Memory B cell (primary cell): ENCODE data around the gene TNPO3.
"Not testable (repeated sequence)": the region's sequence is repeated elsewhere in the genome, so short reads cannot be mapped to it uniquely, and the experiment has no call there.

Experiments
- ATAC-seq: fragments of 150-1000 bp; cut with Tn5 transposase; 2 replicates; pipeline ENCODE4 v1.10.0; 2021; ENCODE audit warnings: low read depth, mild to moderate bottlenecking, moderate library complexity
- DNase-seq, 2 donors: peaks; one replicate each; pipeline ENCODE4 v3.0.0; 2022; ENCODE audit warnings: low spot score in 2 of 2
- H3K27ac Mint-ChIP-seq: one replicate; pipeline ENCODE4 v1.8.0; 2022; ENCODE audit warnings: mild to moderate bottlenecking, moderate library complexity, mixed read lengths
- H3K27me3 Mint-ChIP-seq: one replicate; pipeline ENCODE4 v1.8.0; 2022; ENCODE audit warnings: mixed read lengths
- H3K36me3 Mint-ChIP-seq: one replicate; pipeline ENCODE4 v1.8.0; 2022; ENCODE audit warnings: mild to moderate bottlenecking, mixed read lengths
- H3K4me1 Mint-ChIP-seq: one replicate; pipeline ENCODE4 v1.8.0; 2022; ENCODE audit warnings: mixed read lengths
- H3K4me3 Mint-ChIP-seq: one replicate; pipeline ENCODE4 v1.8.0; 2022; ENCODE audit warnings: mild to moderate bottlenecking, moderate library complexity, mixed read lengths
- H3K9me3 Mint-ChIP-seq: one replicate; pipeline ENCODE4 v1.8.0; 2022; ENCODE audit warnings: mixed read lengths

Gene TNPO3

GRCh38 chr7:129083525-129083924 is 28.6 kb upstream of the TNPO3 start:
- no peaks in the 10 kb centered on the region for H3K9me3 Mint-ChIP-seq

GRCh38 chr7:129078455-129078854 is 23.5 kb upstream of the TNPO3 start:
- no peaks in the 10 kb centered on the region for H3K36me3 Mint-ChIP-seq
- H3K27me3 Mint-ChIP-seq, result peaks cover 3% of the 10 kb centered on the region
- H3K4me3 Mint-ChIP-seq, result no peak overlapping the region
- DNase-seq (no peak), ATAC-seq (no peak)
- no peaks in the 10 kb centered on the region for H3K4me1 Mint-ChIP-seq
- H3K9me3 Mint-ChIP-seq, result no peaks in the 10 kb centered on the region
- no peak overlapping the region for H3K27ac Mint-ChIP-seq

More at GRCh38 chr7:129083525-129083924, 28.6 kb upstream of the TNPO3 start:
- no peaks in the 10 kb centered on the region for H3K27me3 Mint-ChIP-seq
- H3K27ac Mint-ChIP-seq, result no peak overlapping the region
- H3K4me1 Mint-ChIP-seq, result no peaks in the 10 kb centered on the region
- H3K36me3 Mint-ChIP-seq, result no peaks in the 10 kb centered on the region
- DNase-seq (no peak), ATAC-seq (no peak)
- H3K4me3 Mint-ChIP-seq, result no peak overlapping the region

GRCh38 chr7:129076886-129077285 is 22.0 kb upstream of the TNPO3 start:
- Mint-ChIP-seq H3K27me3 (peaks cover 3% of the 10 kb centered on the region), H3K36me3 (no peaks in the 10 kb centered on the region), H3K4me3 (no peak overlapping the region), H3K27ac (no peak overlapping the region), H3K9me3 (no peaks in the 10 kb centered on the region), H3K4me1 (peaks cover 6% of the 10 kb centered on the region)
- ATAC-seq, result no peak
- no peak for DNase-seq

GRCh38 chr7:129074994-129075393 is 20.1 kb upstream of the TNPO3 start:
- H3K27ac Mint-ChIP-seq, result no peak overlapping the region
- H3K4me1 Mint-ChIP-seq, result peaks cover 6% of the 10 kb centered on the region
- H3K4me3 Mint-ChIP-seq, result no peak overlapping the region
- DNase-seq (no peak), ATAC-seq (no peak)
- H3K9me3 Mint-ChIP-seq, result no peaks in the 10 kb centered on the region
- H3K36me3 Mint-ChIP-seq, result no peaks in the 10 kb centered on the region
- H3K27me3 Mint-ChIP-seq, result peaks cover 4% of the 10 kb centered on the region

GRCh38 chr7:129074361-129074871 is 19.5 kb upstream of the TNPO3 start:
- ATAC-seq, result no peak
- H3K9me3 Mint-ChIP-seq, result no peaks in the 10 kb centered on the region
- peaks cover 6% of the 10 kb centered on the region for H3K4me1 Mint-ChIP-seq
- H3K27me3 Mint-ChIP-seq, result peaks cover 5% of the 10 kb centered on the region
- no peak overlapping the region for H3K4me3 Mint-ChIP-seq
- DNase-seq, result no peak
- no peaks in the 10 kb centered on the region for H3K36me3 Mint-ChIP-seq
- no peak overlapping the region for H3K27ac Mint-ChIP-seq

GRCh38 chr7:129073738-129074137 is 18.8 kb upstream of the TNPO3 start:
- H3K4me3 Mint-ChIP-seq, result no peak overlapping the region
- no peak for ATAC-seq
- peaks cover 8% of the 10 kb centered on the region for H3K27me3 Mint-ChIP-seq
- no peaks in the 10 kb centered on the region for H3K36me3 Mint-ChIP-seq
- no peaks in the 10 kb centered on the region for H3K9me3 Mint-ChIP-seq
- no peak for DNase-seq
- H3K4me1 Mint-ChIP-seq, result peaks cover 9% of the 10 kb centered on the region
- H3K27ac Mint-ChIP-seq, result no peak overlapping the region

- H3K27me3 Mint-ChIP-seq, result peaks cover 8% of the 10 kb centered on the region
Measured at GRCh38 chr7:129073204-129073603, 18.3 kb upstream of the TNPO3 start.

GRCh38 chr7:129072479-129073011 is 17.6 kb upstream of the TNPO3 start:
- ATAC-seq (no peak), DNase-seq (no peak)
- no peak overlapping the region for H3K4me3 Mint-ChIP-seq
- H3K27ac Mint-ChIP-seq, result no peak overlapping the region
- H3K9me3 Mint-ChIP-seq, result no peaks in the 10 kb centered on the region
- peaks cover 8% of the 10 kb centered on the region for H3K27me3 Mint-ChIP-seq
- H3K36me3 Mint-ChIP-seq, result no peaks in the 10 kb centered on the region
- H3K4me1 Mint-ChIP-seq, result peaks cover 9% of the 10 kb centered on the region

More at GRCh38 chr7:129073204-129073603, 18.3 kb upstream of the TNPO3 start:
- no peaks in the 10 kb centered on the region for H3K9me3 Mint-ChIP-seq
- H3K4me3 Mint-ChIP-seq, result no peak overlapping the region
- no peak overlapping the region for H3K27ac Mint-ChIP-seq
- ATAC-seq (no peak), DNase-seq (no peak)
- H3K36me3 Mint-ChIP-seq, result no peaks in the 10 kb centered on the region
- H3K4me1 Mint-ChIP-seq, result peaks cover 9% of the 10 kb centered on the region

- H3K36me3 Mint-ChIP-seq, result no peaks in the 10 kb centered on the region
- DNase-seq (no peak), ATAC-seq (no peak)
- H3K27me3 Mint-ChIP-seq, result peaks cover 8% of the 10 kb centered on the region
- H3K27ac Mint-ChIP-seq, result no peak overlapping the region
- H3K9me3 Mint-ChIP-seq, result no peaks in the 10 kb centered on the region
- H3K4me1 Mint-ChIP-seq, result peaks cover 15% of the 10 kb centered on the region
- H3K4me3 Mint-ChIP-seq, result no peak overlapping the region
Measured at GRCh38 chr7:129069021-129069420, 14.1 kb upstream of the TNPO3 start.

- Mint-ChIP-seq H3K27me3 (peaks cover 5% of the 10 kb centered on the region), H3K4me3 (no peak overlapping the region), H3K4me1 (peaks cover 15% of the 10 kb centered on the region), H3K27ac (no peak overlapping the region), H3K9me3 (no peaks in the 10 kb centered on the region), H3K36me3 (no peaks in the 10 kb centered on the region)
- DNase-seq (no peak), ATAC-seq (no peak)
Measured at GRCh38 chr7:129067943-129068548, 13.1 kb upstream of the TNPO3 start.

GRCh38 chr7:129067132-129067561 is 12.2 kb upstream of the TNPO3 start:
- not testable (repeated sequence) for H3K27ac Mint-ChIP-seq, H3K27me3 Mint-ChIP-seq, H3K36me3 Mint-ChIP-seq, ATAC-seq, H3K4me1 Mint-ChIP-seq, H3K9me3 Mint-ChIP-seq, DNase-seq, H3K4me3 Mint-ChIP-seq

GRCh38 chr7:129066290-129067131 is 11.6 kb upstream of the TNPO3 start:
- H3K9me3 Mint-ChIP-seq, result no peaks in the 10 kb centered on the region
- no peak overlapping the region for H3K4me3 Mint-ChIP-seq

GRCh38 chr7:129055861-129056464 is 1.1 kb upstream of the TNPO3 start:
- Mint-ChIP-seq H3K4me1 (peaks cover 12% of the 10 kb centered on the region), H3K27me3 (no peaks in the 10 kb centered on the region), H3K9me3 (no peaks in the 10 kb centered on the region), H3K27ac (peak overlapping the region; percentile 96), H3K36me3 (no peaks in the 10 kb centered on the region), H3K4me3 (peak overlapping the region; percentile 99)
- DNase-seq (no peak), ATAC-seq (no peak)

More at GRCh38 chr7:129066290-129067131, 11.6 kb upstream of the TNPO3 start:
- Mint-ChIP-seq H3K4me1 (peaks cover 10% of the 10 kb centered on the region), H3K27ac (no peak overlapping the region), H3K27me3 (peaks cover 5% of the 10 kb centered on the region), H3K36me3 (no peaks in the 10 kb centered on the region)
- no peak for ATAC-seq
- DNase-seq, result no peak

GRCh38 chr7:129055294-129055816 is 444 bp upstream of the TNPO3 start:
- ATAC-seq (peak; percentile 5), DNase-seq (no peak)
- H3K27ac Mint-ChIP-seq, result peak overlapping the region; percentile 96
- no peaks in the 10 kb centered on the region for H3K27me3 Mint-ChIP-seq
- H3K4me1 Mint-ChIP-seq, result peaks cover 18% of the 10 kb centered on the region
- no peaks in the 10 kb centered on the region for H3K9me3 Mint-ChIP-seq
- H3K4me3 Mint-ChIP-seq, result peak overlapping the region; percentile 99
- peaks cover 3% of the 10 kb centered on the region for H3K36me3 Mint-ChIP-seq
